ENCODE measurements around the gene VMP1.
"Not testable (repeated sequence)": the region's sequence is repeated elsewhere in the genome, so short reads cannot be mapped to it uniquely, and the experiment has no call there.

- not testable (repeated sequence) for TF ChIP-seq CTCF (conservative IDR thresholded peaks at IDR 0.05; ENCODE audit: low read depth, low read length); EZH2phosphoT487 (IDR thresholded peaks at IDR 0.05; ENCODE audit: borderline replicate concordance, low read length); EZH2 (IDR thresholded peaks at IDR 0.05; ENCODE audit: low read length, unreplicated experiment)
Measured at GRCh38 chr17:59853919-59854729, 146.7 kb downstream of the VMP1 start.
